Measurements from ENCODE around the gene FOXK1.
A peak's percentile ranks its signal among the peaks of the same experiment; 100 is the strongest.

Gene FOXK1

DNA sequence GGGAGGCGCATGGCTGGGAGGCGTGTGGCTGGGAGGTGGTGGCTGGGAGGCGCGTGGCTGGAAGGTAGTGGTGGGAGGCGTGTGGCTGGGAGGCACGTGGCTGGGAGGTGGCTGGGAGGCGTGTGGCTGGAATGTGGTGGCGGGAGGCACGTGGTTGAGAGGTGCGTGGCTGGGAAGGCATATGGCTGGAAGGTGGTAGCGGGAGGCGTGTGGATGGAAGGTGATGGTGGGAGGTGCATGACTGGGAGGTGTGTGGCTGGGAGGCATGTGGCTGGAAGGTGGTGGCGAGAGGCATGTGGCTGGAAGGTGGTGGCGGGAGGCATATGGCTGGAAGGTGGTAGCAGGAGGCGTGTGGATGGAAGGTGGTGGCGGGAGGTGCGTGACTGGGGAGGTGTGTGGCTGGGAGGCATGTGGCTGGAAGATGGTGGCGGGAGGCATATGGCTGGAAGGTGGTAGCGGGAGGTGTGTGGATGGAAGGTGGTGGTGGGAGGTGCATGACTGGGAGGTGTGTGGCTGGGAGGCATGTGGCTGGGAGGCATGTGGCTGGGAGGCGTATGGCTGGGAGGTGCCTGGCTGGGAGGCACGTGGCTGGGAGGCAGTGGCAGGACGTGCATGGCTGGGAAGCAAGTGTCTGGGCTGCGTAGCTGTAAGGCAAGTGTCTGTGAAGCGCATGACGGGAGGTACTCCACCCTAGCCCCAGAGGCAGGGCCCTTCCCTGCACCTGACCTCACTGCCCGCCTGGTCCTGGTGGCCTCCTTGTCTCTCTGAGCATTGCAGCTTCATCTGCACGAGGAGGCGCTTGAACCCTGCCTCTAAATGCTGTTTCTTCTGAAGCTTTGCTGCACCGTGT is 35.1 kb downstream of the FOXK1 start:
- FAIRE-seq (peak; percentile 62), DNase-seq (ENCODE audit: insufficient read length, low spot score) (no peak)

DNA sequence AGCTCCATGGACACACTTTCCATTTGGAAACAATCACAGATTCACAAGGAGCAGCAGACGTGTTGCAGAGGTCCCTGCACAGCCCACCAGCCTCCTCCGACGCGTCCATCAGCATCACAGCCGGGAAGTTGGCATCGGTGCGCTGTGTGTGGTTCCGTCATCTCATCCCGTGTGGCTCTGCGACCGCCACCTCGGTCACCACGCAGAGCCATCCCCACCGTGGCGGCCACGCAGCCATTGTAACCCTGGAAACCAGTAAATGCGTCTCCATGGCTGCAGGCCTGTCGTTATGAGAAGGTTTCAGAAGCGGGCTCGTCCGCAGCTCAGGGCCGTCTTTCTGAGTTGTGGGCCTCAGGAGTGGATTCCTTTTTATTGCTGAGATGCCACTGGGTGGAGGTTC is 36.0 kb downstream of the FOXK1 start:
- no peak for FAIRE-seq
- DNase-seq (ENCODE audit: insufficient read length, low spot score): no peak

DNA sequence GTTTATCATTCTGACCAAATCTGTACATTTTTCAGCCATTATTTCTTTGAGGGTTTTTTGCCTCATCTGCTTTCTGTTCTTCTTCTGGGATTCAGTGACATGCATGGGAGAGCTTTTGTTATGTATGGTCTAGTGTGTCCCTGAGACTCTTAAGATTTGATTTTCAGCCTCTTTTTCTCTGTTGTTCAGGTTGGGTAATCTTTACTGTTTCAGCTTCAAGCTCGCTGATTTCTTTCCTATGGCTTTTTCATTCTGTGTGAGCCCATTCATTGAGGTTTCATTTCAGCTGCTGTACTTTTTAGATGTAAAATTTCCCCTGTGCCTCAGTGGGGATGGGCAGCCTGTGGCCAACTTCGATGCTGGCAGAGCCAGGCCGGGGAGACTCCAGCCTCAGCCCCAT is 38.1 kb downstream of the FOXK1 start:
- FAIRE-seq: no peak

DNA sequence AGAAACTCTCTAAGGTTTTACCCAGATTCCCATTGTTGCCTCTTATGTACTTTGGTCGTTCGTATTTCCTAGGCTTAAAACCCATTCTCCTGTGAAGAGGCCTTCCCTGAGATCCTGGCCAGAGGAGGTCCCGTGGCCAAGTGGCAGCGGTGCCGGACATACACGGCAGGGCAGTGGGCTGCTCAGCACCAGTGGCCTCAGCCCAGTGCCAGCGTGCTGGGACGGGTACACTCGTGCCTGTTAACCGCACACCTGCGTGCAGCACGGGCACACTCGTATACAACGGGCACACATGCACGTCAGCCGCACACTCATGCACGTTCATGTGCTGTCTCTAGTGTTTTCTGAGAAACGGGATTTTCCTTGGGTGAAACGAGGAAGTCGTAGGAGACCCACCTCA is 40.2 kb downstream of the FOXK1 start:
- FAIRE-seq (peak; percentile 26), DNase-seq (ENCODE audit: insufficient read length, low spot score) (no peak)

More for the DNA sequence above, 38.1 kb downstream of the FOXK1 start:
- no peak for DNase-seq (ENCODE audit: insufficient read length, low spot score)

DNA sequence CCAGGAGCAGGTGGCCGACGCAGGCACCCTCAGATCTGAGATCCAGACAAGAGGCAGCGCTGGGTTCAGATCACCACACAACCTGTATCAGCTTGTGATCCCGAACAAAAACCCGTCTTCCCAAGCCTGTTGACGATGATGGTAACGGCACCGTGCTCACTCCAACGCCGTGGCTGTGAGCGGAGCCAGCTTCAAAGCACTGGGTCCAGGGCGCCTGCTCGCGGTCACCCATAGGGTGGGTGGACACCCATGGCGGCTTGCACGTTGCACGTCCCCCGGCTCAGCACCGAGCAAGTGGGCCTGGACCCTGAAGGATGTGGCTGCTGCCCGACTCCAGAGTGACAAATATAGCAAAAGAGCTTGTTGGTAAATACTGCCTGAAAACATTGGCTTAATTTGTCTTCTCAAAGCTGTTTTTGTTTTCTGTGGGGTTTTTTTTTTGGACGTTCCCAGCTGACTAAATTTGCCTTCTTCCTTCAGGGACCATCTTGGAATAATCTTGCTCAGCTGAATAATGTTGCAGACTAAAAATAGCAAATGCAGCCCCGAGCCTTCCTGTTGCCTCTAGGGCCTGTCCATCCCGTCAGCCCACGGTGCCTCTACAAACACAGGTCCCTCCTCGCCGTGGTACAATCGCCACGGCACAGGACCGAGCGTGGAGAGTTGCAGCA is 41.0 kb downstream of the FOXK1 start:
- DNase-seq (ENCODE audit: insufficient read length, low spot score) (no peak), FAIRE-seq (peak; percentile 69)

DNA sequence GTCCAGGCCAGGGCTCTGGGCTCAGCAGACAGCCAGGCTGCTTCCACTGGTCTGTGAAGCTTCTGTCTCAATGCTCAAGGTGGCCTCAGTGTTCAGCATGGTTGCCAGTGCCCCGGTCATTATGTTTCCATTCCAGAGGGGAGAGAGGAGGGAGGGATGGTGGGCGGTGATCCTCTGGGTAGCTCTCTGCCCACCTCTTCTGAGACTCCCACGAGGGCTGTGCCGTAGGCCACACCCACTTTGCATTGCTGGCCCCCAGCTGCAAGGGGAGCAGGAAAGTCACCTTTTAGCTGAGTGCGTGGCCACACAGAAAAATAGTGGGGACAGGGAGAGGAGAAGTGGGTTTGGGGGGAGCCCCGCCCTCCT is 42.5 kb downstream of the FOXK1 start:
- DNase-seq (ENCODE audit: insufficient read length, low spot score) (no peak), FAIRE-seq (no peak)

DNA sequence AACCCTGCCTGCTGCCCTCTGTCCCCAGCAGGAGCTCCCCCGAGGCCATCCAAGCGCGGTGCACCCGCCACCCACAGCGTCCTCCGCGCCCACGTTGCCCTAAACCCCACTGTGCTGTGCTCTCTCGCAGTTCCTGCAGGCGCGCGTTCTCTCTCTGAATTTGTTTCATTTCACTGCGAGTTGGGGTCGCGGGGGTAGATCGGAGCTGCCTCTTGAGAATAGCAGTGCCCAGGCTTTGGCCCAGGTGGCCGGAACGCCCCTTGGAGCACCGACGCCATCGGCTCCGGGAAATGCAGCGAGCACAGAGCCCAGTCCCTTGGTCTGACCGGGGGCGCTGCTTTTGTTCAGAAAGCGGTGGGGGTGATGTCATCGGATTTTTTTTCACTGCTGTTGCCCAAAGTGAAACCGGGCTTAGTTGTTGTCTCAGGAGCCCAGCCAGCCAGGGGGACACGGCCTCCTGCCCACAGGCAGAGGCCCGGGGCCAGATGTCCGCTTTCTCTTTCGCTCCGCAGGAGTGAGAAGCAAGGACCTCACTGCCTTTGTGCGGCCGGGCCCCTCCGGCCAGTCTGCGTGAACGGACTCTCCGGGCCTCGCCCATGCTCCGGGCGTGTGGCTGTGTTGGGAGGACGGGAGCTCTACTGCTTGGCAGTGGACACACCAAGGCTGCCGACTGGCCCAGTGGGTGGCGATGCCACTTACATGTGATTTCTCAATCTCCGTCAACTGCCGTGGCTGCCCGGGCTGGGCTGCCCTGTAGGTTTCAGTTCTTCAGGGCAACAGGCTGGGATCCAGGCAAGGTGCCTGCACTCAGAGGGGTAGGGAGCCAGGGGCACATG is 43.1 kb downstream of the FOXK1 start:
- no peak for FAIRE-seq
- no peak for DNase-seq (ENCODE audit: insufficient read length, low spot score)

DNA sequence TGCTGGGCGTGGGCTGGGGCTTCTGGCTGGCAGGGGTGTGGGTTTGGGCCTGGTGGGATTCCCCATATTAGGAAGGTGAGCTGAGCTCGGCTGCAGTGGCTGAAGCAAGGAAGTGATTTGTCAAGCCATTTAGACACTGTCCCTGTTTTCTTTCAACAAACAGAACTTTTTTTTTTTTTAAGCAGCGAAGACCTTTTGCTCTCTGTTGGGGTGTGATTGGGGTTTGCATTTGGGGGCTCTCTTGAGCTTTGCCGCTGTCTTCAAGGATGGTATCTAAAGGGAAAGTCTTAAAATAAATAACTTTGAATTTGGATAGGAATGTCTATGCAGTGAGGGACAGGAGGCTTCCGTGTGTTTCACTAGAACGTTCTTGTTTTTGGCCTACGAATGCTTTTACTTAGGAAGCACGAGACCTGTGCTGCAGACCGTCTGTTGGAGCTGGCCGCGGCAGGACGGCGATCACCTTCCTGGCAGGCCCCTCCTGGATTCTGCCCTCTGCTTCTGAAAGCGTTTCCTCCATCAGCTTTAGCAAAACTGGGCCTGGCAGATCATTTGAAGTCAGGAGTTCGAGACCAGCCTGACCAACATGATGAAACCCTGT is 43.9 kb downstream of the FOXK1 start:
- no peak for DNase-seq (ENCODE audit: insufficient read length, low spot score)
- FAIRE-seq: no peak

DNA sequence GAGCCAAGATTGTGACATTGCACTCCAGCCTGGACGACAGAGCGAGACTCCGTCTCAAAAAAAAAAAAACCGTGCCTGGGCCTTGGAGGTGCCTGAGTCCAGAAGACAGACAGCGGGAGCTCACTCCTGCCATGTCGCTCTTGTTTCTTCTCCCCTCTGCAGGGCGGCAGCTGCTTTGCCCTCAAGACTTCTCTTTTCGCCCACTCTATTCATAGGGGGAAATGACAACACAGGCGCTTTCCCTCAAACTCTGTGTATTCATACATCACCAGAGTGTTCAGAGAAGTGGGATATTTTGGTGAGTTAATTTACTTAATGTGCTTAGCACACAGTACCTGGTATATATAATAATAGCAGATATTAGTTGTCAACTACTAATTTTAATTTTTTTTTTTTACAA is 44.5 kb downstream of the FOXK1 start:
- DNase-seq (ENCODE audit: insufficient read length, low spot score) (no peak), FAIRE-seq (no peak)

DNA sequence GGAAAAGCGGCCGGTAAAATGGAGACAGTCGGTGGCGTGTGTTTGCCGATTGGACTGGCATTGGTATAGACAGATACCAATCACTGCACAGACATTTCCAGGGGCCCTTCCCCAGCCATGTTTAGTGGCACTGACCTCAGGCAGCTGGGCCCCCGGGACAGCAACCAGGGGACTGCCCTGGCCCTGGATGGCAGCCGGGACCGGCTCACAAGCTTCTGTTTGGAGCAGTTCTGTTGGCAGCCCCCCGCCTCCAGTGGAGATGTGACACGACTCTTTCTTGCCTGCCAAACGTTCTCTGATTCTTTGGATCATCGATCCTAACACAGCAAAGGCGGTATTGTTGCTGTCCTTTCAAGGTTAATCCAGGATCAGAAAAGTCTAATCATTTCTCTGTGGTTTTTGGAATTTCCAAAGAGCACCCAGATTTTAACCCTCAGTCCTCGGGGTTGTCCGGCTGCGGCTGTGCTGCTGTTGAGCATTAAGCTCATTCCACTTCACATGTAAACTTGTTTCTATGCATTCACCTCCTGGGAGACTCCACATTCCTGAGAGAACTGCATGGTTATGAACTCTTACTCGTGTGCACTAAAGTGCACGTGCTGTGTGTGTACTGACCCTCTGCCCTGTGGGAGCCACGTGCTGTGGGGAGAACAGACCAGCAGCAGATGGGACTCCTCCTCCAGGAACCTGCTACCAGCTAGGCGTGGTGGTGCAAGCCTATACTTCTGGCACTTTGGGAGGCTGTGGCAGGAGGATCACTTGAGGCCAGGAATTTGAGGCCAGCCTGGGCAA is 46.0 kb downstream of the FOXK1 start:
- peak; percentile 88 for FAIRE-seq
- no peak for DNase-seq (ENCODE audit: insufficient read length, low spot score)

DNA sequence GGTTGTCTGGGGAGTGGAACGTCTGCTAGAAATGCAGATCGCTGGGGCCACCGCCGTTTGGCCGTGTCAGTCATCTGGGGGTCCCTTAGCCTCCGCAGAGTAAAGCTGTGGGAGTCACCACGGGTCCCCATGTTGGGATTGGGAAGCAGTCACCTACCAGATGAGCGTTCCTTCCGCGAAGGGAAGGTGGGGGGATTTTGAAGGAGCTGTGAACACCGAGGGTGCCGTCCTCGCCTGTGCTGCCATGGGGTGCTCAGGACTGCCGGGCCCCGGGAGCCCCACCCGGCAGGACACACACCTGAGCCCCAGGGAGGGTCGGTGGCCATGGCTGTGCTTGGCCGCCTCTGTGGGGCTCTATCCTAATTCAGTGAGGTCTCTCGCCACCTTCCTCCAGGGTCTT is 47.2 kb downstream of the FOXK1 start:
- no peak for DNase-seq (ENCODE audit: insufficient read length, low spot score)
- FAIRE-seq: no peak

DNA sequence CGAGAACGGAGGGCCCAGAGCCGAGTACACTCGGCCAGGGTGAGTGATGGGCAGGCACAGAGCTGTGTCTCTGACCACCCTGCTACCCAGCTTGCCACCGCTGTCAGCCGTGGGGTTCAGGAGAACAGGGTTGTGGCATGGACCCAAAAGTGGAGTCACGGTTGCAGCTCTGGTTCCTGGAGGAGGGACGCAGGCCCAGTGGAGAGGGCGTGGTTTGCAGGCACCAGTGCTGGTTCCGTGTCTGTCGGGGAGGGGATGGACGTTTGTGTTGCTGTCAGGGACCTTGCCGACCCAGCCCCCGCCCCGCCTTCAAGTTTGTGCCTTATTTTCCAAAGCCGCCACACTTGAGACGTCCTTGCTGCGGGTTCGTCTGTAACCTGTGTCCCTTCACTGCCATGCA is 48.2 kb downstream of the FOXK1 start:
- FAIRE-seq: peak; percentile 71
- no peak for DNase-seq (ENCODE audit: insufficient read length, low spot score)

DNA sequence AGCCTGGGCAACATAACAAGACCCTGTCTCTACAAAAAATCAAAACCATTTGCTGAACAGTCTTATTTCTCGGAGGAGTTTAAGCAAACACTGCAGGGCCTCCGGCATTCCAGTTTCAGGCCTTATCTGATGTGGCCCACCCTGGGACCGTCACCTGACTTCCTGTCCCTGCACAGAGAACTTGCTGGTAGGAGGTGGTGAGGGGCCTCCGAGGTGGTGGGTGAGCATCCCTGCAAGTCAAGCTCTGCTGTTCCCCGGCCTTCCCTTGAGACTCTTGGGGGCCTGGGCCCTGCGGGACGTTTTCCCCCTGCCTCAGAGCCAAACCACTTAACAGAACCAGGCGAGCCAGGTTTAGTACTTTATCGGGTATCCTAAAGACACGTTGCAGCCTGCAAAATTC is 48.9 kb downstream of the FOXK1 start:
- FAIRE-seq: no peak

DNA sequence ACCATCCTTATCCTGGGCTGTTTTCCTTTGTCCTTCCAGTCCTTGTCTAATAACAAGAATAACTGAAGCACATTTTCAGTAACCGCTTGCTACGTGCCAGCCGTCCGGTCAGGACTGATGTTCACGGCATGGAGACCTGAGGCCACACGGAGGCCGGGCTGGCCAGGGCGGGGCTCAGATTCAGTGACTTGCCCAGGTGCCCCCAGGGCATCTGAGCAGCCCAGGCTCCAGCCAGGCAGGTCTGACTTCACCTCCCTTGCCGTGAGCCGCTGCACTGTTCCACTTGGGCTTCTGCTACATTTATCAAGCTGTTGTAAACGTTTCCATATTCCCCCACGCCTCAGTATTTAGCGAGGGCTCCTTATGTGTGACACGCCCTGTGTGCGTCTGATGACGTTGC is 49.7 kb downstream of the FOXK1 start:
- no peak for FAIRE-seq
- DNase-seq (ENCODE audit: insufficient read length, low spot score): no peak

More for the DNA sequence above, 48.9 kb downstream of the FOXK1 start:
- DNase-seq (ENCODE audit: insufficient read length, low spot score): no peak

DNA sequence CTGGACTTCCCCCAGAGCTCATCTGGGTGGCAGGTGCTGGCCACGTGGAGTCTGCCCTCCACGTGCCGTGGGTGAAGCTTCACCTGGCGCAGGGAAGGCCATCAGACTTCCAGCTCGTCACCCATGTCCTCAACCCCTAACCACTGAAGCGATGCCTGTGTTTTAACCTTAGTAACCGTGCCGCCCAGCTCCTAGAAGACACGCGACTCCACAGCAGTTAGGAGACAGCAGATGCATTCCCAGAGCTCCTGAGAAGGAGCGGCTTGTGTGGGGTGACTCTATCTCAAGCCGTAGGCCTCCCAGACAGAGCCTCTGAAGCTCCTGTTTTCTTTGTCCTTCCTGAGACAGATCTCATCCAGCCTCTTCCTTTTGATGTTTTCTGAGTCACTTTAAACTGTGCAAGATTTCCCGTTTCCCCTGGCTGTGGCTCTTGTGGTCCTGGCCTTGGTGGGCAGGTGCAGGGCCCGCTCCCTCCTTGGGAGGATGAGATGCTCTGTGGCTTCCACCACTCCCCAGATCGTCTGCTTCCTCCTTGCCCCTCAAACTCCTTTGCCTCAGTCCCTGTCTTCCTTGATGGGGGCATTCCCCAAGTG is 51.9 kb downstream of the FOXK1 start:
- FAIRE-seq (no peak), DNase-seq (ENCODE audit: insufficient read length, low spot score) (no peak)

DNA sequence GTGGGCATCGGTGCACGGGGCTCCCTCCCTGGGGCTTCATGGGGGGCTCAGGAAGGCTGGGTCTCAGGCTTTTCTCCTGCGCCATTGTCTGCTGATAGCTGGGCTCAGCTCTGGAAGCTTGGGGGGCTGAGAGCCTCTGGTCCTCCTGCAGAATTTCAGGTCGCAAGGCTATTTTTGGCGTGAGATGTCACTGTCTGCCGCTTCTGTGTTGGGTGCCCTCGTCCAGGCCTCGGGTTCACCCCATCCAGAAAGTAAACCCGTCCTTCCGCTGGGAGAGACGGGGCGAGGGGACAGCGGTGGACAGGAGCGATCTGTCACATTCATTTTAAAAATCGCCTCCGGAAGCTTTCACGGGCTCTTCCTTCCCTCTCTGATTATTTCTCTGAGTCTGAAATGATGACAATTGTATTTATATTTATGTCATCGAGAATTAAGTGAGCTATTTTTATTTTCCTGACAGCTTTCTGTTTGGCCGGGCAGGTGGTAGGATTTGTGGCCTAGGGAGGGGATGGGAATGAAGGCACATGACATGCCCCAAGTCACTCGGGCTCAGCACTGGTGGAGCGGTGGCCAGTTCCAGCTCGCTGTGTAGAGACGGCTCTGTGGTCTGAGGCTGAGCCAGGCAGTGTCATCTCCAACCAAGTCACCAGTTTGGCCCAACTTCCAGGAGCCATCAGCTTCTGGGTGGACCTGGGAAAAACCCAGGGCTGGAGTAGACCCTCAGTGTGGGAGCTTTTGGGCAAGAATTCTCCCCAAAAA is 52.7 kb downstream of the FOXK1 start:
- DNase-seq (ENCODE audit: insufficient read length, low spot score): no peak
- peak; percentile 46 for FAIRE-seq

DNA sequence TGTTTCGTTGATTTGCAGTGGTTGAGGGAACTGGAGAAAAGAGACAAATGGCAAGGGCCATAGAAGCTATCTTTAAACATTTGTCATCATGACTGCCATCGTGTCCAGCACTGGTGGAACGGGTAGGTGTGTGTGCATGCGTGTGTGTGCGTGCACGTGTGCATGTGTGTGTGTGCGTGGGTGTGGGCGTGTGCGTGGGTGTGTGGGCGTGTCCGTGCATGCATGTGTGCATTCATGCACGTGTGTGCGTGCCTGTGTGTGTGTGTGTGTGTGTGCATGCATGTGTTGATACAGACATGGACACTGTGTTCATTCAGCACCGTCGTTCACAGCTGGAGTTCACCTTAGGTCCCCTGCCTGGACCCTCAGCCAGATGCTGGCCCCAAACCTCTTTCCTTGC is 55.2 kb downstream of the FOXK1 start:
- no peak for DNase-seq (ENCODE audit: insufficient read length, low spot score)
- FAIRE-seq: peak; percentile 97

DNA sequence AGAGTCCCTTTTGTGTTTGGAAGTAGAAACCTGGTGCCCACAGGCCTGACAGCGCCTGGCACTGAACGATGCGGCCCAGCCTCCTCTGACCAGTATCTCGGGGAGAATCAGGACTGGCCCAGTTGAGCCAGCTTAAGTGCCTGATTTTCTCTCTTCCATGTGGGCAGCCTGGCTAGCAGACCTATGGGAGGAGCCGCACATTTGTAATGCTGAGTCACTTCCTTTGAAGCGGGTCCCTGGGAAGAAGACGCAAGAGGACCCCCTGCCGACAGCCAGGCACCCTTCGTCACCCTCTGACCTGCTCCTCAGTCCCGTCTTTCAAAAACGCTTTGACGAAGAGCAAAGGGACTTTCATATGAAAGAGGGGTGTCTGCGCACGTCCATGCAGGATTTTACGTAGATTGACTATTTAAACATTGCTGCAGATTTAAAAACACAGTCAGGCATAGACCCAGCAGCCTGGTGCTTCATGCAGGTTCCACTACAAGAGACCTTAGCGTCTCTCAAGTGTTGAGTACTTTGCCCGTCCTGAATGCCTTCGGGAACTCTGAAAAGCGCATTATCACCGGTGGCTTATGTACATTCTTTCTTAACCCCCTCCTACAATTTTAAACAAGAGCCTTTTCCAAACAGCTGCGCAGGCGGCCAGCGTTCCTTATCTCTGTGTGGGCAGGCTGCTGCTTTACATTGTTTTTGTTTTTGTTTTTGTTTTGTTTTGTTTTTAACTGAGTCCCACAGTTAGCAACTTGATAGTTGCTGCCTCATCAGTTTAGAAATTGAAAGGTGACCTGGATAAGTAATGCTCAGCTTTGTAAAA is 56.8 kb downstream of the FOXK1 start:
- DNase-seq (ENCODE audit: insufficient read length, low spot score): peak; percentile 77
- FAIRE-seq: peak; percentile 84
